Fibroblast of lung (primary cell): ENCODE results near the gene NEK7.

Experiments used
- EZH2 ChIP-seq: IDR thresholded peaks from 2 replicates; pipeline ENCODE4 v1.5.1; 2012; ENCODE audit warnings: low read length, control low read depth, mild to moderate bottlenecking; ENCODE audit errors: missing control alignments
- TF ChIP-seq, protein P1 (sequence below), 2 donors: IDR thresholded peaks in 1 of 2; conservative IDR thresholded peaks in 1 of 2; 1 replicate in 1 of 2; 2 replicates in 1 of 2; pipeline ENCODE4 v1.5.1; 2011 to 2012; ENCODE audit warnings: low read length in 2 of 2, control low read depth in 1 of 2, inconsistent platforms in 1 of 2, low read depth in 1 of 2, mild to moderate bottlenecking in 1 of 2

DNA sequence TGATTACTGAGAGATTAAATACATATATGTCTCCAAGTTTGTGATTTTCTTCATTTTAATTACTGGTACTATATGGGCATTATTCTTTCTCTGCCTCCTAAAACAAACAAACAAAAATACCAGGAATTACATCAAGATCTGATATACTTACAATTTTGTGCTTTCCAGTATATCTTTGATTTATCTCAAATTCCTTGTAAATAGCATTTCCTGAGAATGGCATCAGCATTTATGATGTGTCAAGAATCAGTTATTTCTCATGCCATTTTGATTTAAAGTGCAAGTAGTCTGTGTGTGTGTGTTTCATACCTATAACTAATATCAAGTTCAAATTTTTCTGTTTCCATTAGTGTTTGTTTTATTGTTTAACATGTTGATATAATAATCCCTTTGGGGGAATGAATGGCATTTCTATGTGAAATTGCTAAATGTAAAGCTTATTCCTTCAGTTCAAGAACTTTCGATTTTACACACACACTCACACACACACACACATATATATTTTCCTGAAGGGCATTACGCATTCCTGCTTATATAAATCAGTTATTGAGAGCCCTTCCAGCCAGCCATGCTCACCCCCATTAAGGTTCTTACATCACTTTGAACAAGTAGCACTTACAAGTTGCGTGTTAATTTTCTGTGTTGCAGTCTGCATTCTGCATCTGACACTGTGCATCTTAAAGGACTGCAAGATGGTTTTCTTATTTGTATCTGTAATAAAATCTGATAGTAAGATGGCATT is 102.7 kb downstream of the NEK7 start:
- TF ChIP-seq, protein P1, sequence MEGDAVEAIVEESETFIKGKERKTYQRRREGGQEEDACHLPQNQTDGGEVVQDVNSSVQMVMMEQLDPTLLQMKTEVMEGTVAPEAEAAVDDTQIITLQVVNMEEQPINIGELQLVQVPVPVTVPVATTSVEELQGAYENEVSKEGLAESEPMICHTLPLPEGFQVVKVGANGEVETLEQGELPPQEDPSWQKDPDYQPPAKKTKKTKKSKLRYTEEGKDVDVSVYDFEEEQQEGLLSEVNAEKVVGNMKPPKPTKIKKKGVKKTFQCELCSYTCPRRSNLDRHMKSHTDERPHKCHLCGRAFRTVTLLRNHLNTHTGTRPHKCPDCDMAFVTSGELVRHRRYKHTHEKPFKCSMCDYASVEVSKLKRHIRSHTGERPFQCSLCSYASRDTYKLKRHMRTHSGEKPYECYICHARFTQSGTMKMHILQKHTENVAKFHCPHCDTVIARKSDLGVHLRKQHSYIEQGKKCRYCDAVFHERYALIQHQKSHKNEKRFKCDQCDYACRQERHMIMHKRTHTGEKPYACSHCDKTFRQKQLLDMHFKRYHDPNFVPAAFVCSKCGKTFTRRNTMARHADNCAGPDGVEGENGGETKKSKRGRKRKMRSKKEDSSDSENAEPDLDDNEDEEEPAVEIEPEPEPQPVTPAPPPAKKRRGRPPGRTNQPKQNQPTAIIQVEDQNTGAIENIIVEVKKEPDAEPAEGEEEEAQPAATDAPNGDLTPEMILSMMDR (conservative IDR thresholded peaks at IDR 0.05 in 1 of 2, IDR thresholded peaks at IDR 0.05 in 1 of 2; ENCODE audit: low read depth in 1 of 2, low read length in 2 of 2) = no peak
- TF ChIP-seq EZH2 = no peak
